ENCODE results near the gene ZNF567. TPM values are rescaled to one million over a fixed set of nuclear protein-coding genes. Genes with fewer than 3 reads are reported as not detected.
"Not testable (repeated sequence)": the region's sequence is repeated elsewhere in the genome, so short reads cannot be mapped to it uniquely, and the experiment has no call there.

ZNF567 gene
- 11.6 TPM for total RNA-seq

DNA sequence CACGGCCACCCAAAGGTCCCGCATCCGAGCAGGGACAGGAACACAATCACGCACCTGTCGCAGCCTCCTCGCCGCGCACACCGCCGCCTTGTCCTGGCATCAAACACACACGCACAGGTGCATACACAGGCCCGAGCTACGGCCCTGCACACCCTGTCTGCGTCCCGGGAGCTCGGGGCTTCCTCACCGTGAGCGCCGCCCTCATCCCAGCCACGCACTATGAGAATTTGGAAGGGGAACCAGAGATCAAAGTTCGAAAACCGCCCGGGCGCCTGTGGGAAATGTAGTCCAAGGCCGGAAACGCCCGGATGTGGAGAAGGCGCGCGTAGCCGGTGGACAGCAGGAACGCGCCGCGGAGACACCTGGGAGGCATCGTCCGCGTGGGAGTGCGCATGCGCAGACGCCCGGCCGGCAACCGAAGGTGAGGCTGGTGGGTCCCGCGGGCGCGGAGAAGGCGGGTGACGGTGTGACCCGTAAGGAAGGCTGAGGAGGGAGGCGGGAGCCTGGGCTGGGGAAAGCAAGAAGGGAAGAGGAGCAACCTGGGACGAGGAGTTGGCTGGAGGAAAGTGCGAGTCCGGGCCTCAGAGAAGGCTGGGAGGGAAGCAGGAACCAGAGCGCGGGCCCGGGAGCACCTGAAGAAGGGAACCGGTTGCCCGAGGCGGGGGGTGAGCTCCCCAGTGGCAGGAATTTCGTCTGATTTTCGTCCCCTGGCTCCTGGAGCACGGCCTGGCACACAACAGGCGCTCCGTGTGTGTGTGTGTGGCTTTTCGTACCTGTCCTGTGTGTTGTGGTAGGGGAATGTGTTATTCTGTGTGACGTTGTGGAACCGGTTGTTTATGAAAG lies at the start of gene ZNF567:
Gene ZNF567 (plus strand): TSS at position 399 of the 843 bp plus-strand sequence. CDS start 7,256 bp downstream, outside the sequence.
- ATAC-seq (peak; percentile 100), DNase-seq (ENCODE audit: low spot score) (peak; percentile 98)
- intact Hi-C loops (cut with DNase I), result no loop called here

DNA sequence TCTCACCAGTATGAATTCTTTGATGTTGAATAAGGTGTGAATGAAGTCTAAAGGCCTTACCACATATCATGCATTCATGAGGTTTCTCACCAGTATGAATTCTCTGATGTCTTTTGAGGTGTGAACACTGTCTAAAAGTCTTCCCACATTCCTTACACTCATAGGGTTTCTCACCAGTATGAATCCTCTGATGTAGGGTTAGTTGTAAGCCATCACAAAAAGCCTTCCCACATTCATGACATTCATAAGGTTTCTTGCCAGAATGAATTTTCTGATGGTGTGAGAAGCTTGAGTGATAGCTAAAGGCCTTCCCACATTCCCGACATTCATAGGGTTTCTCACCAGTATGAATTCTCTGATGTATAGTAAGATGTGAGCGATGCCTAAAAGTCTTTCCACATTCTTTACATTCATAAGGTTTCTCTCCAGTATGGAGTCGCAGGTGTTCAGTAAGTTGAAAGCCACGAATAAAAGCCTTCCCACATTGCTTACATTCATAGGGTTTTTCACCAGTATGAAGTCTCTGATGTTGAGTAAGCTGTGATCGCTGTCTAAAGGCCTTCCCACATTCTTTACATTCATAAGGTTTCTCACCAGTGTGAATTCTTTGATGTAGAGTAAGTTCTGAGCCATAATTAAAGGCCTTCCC lies 48.4 kb upstream of the ZNF567 start:
- intact Hi-C loops (cut with DNase I), result no loop called here
- ATAC-seq, result no peak
- no peak for DNase-seq (ENCODE audit: low spot score)

DNA sequence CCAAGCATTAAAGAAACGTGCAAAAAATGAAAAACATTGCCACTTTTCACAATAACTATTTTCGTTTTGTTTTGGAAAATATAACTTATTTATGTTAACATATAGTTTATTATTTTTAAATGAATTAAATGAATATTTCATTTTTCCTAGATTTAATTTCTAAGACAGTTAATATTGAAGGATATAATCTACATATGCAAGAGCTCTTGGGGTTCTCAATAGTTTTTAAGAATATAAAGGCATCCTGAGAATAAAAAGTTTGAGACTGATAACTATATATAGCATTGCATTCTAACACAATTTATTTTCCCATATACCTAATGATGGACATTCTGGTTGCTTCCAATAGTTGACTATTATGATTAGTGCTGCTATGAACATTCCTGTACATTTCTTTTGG lies 40.7 kb upstream of the ZNF567 start:
- intact Hi-C loops (cut with DNase I), result no loop called here
- ATAC-seq, result no peak

GRCh38 chr19:36652958-36653357 lies 34.5 kb upstream of the ZNF567 start:
- intact Hi-C loops (cut with DNase I), result no loop called here
- no peak for DNase-seq (ENCODE audit: low spot score)
- ATAC-seq, result no peak

More for the DNA sequence above, 40.7 kb upstream of the ZNF567 start:
- DNase-seq (ENCODE audit: low spot score), result no peak

GRCh38 chr19:36665832-36666231 lies 21.6 kb upstream of the ZNF567 start:
- no peak for DNase-seq (ENCODE audit: low spot score)
- ATAC-seq, result no peak
- intact Hi-C loops (cut with DNase I), result no loop called here

- DNase-seq (ENCODE audit: low spot score) (no peak), ATAC-seq (no peak)
- intact Hi-C loops (cut with DNase I), result no loop called here
Observed at GRCh38 chr19:36668646-36669045, 18.8 kb upstream of the ZNF567 start.

DNA sequence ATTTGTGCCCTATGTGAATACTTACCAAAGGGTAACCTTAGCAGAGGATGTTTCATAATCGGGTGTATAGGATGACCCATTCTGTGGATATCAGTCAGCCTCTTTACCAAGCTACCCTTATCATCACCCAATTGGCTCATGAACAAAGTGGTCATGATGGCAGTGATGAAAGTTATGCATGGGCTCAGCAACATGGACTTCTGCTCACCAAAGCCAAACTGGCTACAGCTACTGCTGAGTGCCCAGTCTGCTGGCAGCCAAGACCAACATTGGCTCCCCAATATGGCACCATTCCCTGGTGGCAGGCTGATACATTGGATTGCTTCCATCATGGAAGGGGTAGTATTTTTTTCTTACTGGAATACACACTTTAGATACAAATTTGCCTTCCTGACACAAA lies 15.0 kb upstream of the ZNF567 start:
- ATAC-seq (no peak), DNase-seq (ENCODE audit: low spot score) (no peak)
- intact Hi-C loops (cut with DNase I), result no loop called here

- intact Hi-C loops (cut with DNase I), result no loop called here
- no peak for ATAC-seq
- DNase-seq (ENCODE audit: low spot score), result no peak
Observed at GRCh38 chr19:36674201-36674600, 13.2 kb upstream of the ZNF567 start.

GRCh38 chr19:36679455-36679854 lies 8.0 kb upstream of the ZNF567 start:
- ATAC-seq (no peak), DNase-seq (ENCODE audit: low spot score) (no peak)
- intact Hi-C loops (cut with DNase I), result no loop called here

GRCh38 chr19:36685835-36686234 lies 1.6 kb upstream of the ZNF567 start:
- no peak for ATAC-seq
- no peak for DNase-seq (ENCODE audit: low spot score)
- intact Hi-C loops (cut with DNase I), result no loop called here

GRCh38 chr19:36686365-36687213 lies 823 bp upstream of the ZNF567 start:
- intact Hi-C loops (cut with DNase I), result no loop called here
- peak; percentile 4 for ATAC-seq
- no peak for DNase-seq (ENCODE audit: low spot score)

- intact Hi-C loops (cut with DNase I), result no loop called here
- ATAC-seq, result no peak
- no peak for DNase-seq (ENCODE audit: low spot score)
Observed at GRCh38 chr19:36688058-36688457, 646 bp downstream of the ZNF567 start.

DNA sequence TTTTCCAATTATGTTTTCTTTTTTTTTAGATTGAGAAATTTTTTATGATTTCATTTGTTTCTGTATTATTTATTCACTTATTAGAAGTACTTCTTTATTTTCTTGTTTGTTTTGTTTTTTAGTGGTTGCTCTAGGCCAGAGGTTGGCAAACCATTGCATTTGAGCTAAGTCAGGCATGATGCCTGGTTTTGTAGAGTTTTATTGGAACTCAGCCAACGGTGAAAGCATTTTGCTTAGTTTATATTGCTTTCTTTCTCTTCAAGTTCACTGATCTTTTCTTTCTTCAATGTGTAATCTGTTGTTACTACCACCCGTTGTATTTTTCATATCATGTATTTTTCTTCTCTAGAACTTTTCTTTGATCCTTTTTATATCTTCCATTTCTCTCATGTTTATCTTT lies 19.7 kb downstream of the ZNF567 start:
- no peak for ATAC-seq
- DNase-seq (ENCODE audit: low spot score), result no peak

GRCh38 chr19:36709423-36709822 lies 22.0 kb downstream of the ZNF567 start:
- DNase-seq (ENCODE audit: low spot score) (no peak), ATAC-seq (no peak)
- intact Hi-C loops (cut with DNase I), result no loop called here

More for the DNA sequence above, 19.7 kb downstream of the ZNF567 start:
- intact Hi-C loops (cut with DNase I), result no loop called here

DNA sequence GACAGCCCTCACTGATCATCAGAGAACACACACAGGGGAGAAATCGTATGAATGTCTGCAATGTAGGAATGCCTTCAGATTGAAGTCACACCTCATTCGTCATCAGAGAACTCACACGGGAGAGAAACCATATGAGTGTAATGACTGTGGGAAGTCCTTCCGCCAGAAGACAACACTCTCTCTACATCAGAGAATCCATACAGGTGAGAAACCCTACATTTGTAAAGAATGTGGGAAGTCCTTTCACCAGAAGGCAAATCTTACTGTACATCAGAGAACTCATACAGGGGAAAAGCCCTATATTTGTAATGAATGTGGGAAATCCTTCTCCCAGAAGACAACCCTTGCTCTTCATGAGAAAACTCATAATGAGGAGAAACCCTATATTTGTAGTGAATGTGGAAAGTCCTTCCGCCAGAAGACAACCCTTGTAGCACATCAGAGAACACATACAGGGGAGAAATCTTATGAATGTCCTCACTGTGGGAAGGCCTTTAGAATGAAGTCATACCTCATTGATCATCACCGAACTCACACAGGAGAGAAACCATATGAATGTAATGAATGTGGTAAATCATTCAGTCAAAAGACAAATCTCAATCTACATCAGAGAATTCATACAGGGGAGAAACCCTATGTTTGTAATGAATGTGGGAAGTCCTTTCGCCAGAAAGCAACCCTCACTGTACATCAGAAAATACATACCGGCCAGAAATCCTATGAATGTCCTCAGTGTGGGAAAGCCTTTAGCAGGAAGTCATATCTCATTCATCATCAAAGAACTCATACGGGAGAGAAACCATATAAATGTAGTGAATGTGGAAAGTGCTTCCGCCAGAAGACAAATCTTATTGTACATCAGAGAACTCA lies 32.5 kb downstream of the ZNF567 start:
- intact Hi-C loops (cut with DNase I), result loop anchor here (5.0 kb wide), 1 partner anchor 687 kb away; no protein-coding TSS in a partner anchor
- DNase-seq (ENCODE audit: low spot score), result no peak
- no peak for ATAC-seq

DNA sequence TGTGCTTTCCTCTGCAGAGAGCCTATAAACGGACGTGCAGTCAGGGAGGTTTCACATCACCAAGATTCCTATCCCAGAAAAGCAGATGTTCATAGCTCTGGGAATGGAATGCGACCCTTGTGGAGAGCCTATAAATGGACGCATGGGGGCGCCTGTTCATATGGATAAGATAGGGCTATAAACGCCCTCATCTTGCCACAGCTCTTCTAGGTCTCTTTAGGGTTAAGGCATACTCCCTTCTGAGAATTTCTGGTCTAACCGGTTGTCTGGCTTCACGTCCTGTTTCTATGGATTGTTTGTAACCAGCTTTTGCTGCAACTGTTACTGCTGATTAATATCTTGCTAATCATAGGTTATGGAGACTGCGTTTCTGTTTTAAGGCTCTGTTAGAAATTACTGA lies 48.8 kb downstream of the ZNF567 start:
- intact Hi-C loops (cut with DNase I), result loop anchor here (10.0 kb wide), 1 partner anchor 681 kb away; the partner anchor contains the start of genes THAP8 and WDR62
- ATAC-seq; DNase-seq (ENCODE audit: low spot score): not testable (repeated sequence)

- intact Hi-C loops (cut with DNase I), result loop anchor here (10.0 kb wide), 1 partner anchor 1191 kb away; no protein-coding TSS in a partner anchor
- ATAC-seq (no peak), DNase-seq (ENCODE audit: low spot score) (no peak)
Observed at GRCh38 chr19:36745870-36746269, 58.5 kb downstream of the ZNF567 start.

GRCh38 chr19:36747750-36748149 lies 60.3 kb downstream of the ZNF567 start:
- intact Hi-C loops (cut with DNase I), result loop anchor here (10.0 kb wide), 1 partner anchor 1193 kb away; no protein-coding TSS in a partner anchor
- no peak for ATAC-seq
- no peak for DNase-seq (ENCODE audit: low spot score)

All from sciatic nerve (tissue), 2 donors.